ENCODE measurements around the gene YDJC.
"Not testable (repeated sequence)": the region's sequence is repeated elsewhere in the genome, so short reads cannot be mapped to it uniquely, and the experiment has no call there.

DNA sequence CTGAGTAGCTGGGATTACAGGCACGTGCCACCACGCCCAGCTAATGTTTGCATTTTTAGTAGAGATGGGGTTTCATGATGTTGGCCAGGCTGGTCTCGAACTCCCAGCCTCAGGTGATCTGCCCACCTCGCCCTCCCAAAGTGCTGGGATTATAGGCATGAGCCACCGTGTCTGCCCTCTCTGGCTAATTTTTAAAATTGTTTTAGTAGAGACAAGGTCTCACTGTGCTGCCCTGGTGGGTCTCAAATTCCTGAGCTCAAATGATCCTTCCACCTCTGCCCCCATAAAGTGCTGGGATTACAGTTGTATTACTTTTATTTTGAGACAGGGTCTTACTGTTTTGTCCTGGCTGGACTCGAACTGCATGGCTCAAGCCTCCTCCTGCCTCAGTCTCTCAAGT lies 15.7 kb upstream of the YDJC start:
- TF ChIP-seq, protein P1, sequence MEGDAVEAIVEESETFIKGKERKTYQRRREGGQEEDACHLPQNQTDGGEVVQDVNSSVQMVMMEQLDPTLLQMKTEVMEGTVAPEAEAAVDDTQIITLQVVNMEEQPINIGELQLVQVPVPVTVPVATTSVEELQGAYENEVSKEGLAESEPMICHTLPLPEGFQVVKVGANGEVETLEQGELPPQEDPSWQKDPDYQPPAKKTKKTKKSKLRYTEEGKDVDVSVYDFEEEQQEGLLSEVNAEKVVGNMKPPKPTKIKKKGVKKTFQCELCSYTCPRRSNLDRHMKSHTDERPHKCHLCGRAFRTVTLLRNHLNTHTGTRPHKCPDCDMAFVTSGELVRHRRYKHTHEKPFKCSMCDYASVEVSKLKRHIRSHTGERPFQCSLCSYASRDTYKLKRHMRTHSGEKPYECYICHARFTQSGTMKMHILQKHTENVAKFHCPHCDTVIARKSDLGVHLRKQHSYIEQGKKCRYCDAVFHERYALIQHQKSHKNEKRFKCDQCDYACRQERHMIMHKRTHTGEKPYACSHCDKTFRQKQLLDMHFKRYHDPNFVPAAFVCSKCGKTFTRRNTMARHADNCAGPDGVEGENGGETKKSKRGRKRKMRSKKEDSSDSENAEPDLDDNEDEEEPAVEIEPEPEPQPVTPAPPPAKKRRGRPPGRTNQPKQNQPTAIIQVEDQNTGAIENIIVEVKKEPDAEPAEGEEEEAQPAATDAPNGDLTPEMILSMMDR (IDR thresholded peaks at IDR 0.05; ENCODE audit: control extremely low read depth in 1 of 3, insufficient read depth in 1 of 3, low read depth in 1 of 3, low read length in 3 of 3) = not testable (repeated sequence)
- TF ChIP-seq CHD1 (IDR thresholded peaks at IDR 0.05; ENCODE audit: low read depth, low read length); POLR2A (IDR thresholded peaks at IDR 0.05; ENCODE audit: control extremely low read depth in 1 of 2, low read depth in 2 of 2, low read length in 2 of 2); RAD21 (IDR thresholded peaks at IDR 0.05 in 1 of 2, conservative IDR thresholded peaks at IDR 0.05 in 1 of 2; ENCODE audit: low read depth in 2 of 2, low read length in 2 of 2): not testable (repeated sequence)

Measured in H1 (cell line).